Hindlimb muscle (tissue), 1 donor: ENCODE results near the gene EML1. TPM values are rescaled to one million over a fixed set of nuclear protein-coding genes. Genes with fewer than 3 reads are reported as not detected.

Source experiments
- DNase-seq: peaks from one replicate; pipeline ENCODE4 v3.0.0-alpha.2; 2013
- polyA plus RNA-seq: library from polyadenylated mRNA; unstranded; fragments of 120-200 nt; gene quantifications from one replicate; pipeline ENCODE4 v1.2.1, GENCODE V29; 2013; ENCODE audit not compliant: insufficient read length

EML1 gene
- polyA plus RNA-seq, 1 donor, result 43.2 TPM

DNA sequence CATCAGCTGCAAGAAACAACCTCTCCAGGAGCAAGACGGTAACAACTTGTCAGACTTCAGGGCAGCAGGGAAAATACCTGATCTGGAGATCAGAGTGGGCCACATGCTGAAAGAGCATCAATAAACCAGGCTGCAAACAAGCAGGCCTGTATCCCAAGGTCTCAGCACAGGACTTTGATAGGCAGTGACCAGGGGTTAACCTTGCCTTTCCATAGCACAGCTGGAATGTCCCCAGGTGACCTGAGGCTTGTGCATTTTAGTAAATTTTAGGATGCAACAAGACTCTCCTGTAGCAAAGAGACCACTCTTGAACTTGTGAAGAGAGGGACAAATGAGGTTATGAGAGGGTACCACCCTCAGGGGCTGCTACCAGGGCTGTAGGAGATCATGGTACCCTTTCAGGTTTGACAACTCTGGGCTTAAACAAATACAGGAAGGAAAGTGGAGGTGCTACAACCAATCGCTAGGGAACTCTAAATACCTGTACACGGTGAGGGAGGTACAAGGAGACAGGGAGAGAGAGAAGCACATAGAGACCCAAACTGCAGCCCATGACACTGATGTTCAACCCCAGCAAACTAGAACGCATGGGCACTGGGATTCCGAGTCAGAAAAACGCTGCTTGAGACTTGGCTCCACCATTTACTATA, 176.6 kb downstream of the EML1 start:
- DNase-seq, result no peak

DNA sequence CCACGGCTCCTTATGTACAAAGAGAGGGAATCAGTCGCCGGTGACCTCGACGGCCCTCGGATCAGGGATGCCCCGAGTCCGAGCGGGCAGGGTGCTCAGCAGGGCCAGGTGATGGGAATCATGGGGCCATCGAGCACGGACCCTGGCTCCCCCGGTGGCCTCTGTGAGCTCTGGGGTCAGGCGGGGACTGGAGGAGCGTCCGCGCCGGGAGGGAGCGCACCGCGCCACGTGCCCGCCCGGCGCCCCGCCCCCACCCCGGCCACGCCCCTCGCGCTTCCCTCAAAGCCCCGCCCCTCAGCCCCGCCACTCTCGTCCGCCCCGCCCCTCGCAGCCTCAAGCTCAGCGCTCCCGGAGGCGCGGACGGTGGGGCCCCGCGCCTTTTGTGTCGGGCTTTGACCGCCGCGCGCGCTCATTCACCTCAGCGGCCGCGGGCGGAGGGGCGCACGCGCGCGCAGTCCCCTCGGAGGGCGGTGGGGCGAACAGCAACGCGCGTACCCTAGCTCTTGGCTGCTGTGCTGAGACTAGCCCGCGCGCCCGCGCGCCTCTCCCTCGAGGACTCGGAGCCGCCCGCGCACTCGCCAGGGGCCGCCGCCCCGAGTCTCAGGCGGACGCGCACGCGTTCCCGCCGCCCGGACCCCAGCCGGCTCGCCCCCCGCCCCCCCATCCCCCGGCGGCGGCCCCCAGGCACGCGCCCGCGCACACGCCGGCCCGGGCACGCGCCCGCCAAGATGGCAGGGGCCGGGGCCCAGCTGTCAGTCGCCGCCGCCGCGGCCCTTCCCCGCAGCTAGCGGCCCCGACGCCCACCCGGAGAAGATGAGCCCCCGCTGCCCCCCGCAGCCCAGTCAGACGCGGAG, 178.1 kb downstream of the EML1 start:
- peak; percentile 85 for DNase-seq

DNA sequence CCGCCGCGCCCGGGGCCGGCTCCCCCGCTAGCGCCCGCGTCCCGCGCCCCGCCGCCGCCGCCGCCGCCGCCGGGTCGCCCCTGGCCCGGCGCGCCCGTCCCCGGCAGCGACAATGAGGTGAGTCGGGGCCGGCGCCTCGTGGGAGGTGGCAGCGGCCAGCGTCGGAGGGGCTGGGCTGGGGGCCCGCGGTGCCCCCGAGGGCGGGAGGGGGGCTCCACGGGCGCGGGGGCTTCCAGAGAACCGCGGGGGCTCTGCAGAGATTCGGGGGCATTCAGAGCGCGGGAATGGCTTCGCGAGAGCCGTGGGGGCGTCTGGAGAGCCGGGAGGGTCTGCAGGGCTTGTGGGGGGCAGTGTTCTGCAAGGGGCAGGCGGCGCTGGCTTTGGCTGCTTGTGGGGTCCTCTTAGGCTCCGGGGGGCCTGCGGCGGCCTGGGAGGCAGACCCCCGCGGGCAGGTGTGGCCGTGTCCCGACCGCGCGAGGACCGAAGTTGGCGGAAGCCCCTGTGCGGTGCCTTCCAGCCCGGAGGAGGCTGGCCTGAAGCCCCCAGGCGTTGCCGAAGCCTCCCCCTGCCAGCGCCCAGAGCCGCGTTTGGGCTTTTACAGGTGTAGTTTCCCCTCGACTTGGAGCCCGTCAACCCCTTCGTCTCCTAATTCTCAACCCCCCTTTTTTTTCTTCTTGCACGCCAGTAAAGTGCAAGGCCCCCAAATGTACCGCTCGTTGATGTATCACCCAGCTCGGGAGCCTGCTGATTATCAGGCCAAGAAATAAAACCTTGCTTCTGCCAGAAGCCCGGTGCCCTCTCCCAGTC, 178.9 kb downstream of the EML1 start:
- DNase-seq, result no peak

DNA sequence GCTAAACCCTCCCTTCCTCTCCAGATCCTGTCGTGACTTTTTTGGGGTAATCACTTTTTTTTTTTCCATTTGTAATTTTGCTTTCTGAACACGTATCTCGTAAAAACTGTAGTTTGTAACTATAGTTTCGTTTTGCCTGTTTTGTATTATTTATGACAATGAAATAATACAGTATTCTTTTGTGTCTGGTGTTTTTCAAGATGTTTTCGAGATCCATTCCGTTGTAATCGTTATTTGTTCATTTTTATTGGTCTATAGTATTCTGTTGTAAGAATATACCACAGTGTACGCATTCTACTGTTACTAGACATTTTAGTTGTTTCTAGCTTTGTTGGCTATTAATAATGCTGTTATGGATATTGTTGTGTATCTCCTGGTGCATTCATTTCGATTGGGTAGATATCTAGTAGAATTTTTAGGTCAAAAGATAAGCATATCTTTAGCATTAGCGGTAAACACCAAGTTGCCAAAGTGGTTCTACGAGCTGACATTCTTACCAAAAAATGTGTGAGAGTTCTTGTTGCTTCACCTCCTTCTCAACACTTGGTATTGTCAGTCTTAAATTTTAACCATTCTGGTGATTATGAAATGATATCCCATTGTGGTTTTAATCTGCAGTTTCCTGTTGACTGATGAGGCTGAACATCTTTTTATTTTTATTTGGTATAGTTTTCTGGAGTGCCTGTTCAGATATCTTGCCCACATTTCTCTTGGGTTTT, 179.7 kb downstream of the EML1 start:
- DNase-seq, result no peak

DNA sequence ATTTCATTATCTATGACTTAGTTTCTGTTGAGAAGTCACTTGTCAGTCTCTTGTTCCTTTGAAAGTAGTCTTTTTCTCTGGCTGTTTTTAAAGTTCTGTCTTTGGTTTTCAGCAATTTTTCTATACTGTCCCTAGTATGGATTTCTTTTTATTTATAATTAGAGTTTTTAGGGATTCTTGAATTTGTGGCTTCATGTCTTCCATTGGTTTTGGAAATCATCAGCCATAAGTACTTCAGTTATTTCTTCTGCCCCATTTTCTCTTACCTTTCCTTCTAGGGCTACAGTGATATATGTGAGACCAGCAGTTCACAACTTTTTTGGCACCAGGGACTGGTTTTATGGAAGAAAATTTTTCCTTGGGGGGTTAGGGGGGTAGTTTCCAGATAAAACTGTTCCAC, 182.0 kb downstream of the EML1 start:
- DNase-seq, result no peak

DNA sequence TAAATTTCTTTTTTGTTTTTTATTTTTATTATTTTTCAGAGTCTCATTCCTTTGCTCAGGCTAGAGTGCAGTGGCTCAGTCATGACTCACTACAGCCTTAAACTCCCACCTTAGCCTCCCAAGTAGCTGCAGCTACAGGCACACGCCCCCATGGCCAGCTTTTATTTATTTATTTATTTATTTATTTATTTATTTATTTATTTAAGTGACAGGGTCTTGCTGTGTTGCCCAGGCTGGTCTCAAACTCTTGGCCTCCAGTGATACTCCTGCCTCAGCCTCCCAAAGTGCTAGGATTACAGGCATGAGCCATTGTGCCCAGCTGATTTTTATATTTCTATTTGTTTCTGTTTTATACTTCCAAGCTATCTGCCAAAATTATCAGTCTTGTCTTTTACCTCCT, 182.8 kb downstream of the EML1 start:
- no peak for DNase-seq

DNA sequence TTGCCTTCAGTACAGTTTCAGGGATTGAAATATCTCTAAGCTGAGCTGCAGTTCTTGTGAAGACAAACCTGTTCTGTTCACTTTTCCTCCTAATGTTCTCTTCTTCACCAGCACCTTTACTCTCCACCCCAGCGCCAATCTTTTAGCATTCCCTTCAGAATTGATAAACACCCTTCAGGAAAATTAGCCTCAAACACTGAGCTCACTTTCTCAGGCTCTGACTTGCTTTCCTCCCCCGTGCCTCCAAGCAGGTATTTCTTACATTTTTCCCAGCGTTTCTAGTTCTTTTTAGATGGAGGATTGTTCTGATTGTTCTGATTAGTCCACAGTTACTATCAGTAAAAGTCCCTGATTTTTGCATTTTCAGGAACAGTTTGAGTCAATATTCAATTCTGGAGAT, 183.5 kb downstream of the EML1 start:
- no peak for DNase-seq

DNA sequence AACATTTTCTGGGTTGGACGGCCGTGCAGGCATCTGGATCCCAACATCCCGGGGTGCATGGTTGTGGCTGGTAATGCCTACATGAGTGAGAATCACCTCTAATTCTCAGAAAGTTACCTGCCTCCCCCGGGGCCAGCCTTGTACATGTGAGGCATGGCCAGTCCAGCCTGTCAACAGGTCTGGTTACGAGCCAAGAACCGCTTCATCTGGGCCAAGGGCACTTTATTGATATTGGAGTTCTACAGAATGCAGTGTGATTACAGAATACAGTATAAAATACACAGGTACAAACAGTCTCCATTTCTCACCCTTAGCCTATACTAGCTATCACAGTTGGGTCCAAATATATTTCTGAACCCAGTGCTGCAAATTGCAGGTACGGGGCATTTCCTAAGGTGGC, 187.1 kb downstream of the EML1 start:
- DNase-seq, result no peak

DNA sequence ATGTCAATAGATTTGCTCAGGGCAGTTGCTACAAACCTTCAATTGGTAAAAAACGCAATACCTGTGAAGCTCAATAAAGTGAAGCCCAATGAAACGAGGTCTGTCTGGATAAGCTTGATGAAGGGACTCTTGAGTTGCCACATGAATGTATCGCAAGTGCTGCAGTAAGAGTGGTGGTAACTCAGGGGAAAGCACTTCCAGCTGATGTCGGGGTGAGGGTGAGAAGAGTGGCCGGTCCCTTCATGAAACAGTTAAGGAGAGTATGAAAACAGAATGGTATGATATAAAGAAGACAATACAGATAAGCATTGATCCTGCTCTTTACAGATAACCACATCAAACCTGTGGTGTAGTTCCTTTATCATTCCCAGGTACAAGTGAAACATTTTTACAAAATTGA, 188.6 kb downstream of the EML1 start:
- no peak for DNase-seq

DNA sequence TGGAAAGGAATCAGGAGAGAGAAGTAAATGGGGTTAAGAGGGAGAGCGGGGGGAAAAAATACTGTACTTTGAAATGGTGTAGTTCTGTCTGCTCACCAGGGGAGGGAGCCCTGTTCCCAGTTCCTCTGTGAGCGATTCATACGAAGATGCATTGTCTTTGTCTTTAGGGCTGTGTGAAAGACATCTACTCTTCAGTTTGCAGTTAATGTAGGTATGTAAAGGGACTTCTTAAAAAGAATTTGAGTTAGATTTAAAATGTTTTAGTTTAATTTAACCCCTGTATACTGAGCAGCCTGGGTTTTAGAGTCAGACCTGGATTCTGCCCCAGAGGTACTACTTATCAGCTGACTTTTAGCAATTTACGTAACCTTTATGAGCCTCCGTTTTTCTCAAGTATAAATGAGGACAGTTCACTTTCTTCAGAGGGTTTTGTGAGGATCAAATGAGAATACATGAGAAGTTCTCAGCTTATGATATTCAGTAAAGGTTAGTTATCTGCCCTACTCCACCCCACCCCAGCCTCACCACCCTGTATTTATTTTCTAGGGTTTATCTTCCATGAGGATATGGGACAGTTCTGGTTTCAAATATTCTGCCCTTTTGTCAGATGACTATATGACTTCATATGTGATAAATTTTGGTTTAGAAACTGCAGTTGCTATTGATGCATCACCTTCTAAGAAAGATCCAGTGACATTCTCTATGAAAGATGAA, 189.5 kb downstream of the EML1 start:
- DNase-seq, result peak; percentile 73

DNA sequence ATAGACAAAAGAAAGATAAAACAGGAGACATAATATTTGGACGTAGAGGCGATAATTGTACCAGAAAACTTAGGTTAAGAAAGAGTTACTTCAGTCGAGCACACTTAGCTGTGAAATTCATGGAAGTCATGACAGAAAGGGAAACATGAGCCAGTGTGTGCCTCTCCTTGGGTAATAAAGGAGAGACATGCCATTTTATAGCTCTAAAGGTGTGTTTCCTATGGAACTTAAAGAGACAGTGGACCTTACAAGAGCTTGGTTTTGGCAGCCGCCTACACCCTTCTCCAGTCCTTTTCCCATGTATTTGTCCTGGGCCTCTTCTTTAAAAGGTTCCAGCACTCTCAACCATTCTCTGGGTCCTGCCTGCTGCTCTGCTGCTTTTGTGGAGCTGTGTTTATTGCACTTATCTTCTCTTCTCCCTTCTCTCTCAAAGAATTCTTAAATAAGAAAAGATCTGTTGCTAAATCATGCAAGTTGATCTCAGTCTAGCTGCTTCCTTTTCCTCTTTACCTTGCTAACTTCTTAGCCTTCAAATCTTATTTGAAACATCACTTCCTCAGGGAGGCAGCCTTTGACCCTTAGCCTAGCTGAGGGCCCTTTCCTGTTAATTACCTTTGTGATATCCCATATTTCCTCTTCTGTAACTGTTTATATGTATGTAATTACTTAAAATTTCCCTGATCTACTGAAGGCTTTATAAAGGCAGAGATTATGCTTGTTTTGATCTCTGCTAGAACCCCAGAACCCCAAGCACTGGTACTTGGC, 190.2 kb downstream of the EML1 start:
- no peak for DNase-seq

DNA sequence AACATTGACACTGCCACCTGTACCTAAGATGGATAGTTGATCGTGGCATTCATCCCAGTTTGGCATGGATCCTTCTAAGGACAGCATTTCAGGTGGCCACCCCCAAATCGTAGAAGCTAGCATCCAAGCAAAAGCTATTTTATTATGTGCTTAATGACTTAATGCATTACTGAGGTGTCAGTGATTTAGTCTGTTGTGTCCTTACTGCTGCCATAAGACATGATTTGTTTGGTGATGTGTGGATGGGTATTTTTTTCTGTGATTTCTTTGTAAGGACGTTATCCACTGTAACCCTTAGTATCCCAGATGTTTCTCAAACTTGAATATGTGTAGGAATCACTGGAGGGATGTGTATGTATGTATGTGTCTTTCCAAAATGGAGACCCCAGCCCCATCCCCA, 190.8 kb downstream of the EML1 start:
- no peak for DNase-seq

DNA sequence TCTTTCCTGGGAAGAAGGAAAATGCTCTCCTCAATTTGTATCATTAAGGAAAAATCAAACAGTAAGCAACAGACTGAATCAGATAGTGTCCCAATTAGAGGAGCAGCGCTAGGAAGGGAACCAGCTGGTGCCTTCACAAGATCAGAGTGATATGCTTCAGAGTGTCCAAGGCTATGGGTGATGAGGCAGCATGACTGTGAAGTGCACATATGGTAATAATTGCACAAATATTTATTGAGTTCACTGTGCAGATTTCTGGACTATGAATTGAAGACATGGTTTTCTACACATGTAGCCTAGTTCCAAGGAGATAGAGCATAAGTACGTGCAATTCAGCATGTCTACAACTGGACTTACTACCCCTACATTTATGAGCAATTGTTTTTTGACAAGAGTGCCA, 193.2 kb downstream of the EML1 start:
- DNase-seq, result no peak

DNA sequence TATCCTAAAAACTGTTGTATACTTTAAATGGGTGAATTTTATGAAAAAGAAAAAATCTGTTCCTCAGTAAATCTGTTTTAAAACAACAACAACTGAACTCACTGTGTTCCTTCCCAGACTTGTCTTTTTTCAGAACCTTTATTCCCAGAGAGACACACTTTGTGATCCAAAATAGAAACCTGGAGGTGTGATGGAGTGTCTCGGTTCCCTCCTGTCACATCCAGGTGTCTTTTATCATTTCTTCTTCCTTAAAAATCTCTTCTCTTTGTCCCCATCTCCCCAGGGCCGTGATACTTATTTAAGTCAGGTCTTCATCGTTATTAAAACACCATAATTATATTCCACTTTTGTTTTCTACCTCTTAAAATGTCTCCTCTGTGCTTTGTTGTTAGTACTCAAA, 195.8 kb downstream of the EML1 start:
- DNase-seq, result no peak

DNA sequence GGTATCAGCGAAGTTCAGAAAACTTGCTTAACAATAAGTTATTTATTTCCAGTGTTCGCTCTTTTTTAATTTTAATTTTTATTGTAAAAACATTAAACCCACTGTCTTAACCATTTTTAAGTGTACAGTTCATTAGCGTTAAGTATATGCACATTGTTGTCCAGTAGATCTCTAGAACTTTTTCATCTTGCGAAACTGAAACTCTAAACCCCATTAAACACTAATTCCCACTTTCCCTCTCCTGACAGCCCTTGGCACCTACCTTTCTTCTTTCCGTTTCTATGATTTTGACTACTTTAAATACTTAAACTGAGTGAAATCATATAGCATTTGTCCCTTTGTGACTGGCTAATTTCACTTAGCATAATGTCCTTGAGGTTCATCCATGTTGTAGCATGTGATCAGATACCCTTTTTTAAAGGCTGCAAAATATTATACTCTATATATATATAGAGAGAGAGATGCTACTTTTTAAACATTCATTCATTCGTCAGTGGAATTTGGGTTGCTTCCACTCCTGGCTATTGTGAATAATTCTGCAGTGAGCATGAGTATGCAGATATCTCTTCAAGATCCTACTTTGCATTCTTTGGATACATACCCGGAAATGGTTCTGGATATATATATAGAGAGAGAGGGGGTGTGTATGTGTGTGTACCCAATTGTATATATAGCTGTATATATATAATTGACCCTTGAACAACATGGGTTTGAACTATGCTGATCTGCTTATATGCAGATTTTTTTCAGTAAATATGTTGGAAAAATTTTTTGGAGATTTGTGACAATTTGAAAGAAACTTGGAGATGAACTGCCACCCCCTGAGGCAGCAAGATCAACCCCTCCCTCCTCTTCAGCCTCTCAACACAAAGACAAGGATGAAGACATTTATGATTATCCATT, 197.3 kb downstream of the EML1 start:
- no peak for DNase-seq

DNA sequence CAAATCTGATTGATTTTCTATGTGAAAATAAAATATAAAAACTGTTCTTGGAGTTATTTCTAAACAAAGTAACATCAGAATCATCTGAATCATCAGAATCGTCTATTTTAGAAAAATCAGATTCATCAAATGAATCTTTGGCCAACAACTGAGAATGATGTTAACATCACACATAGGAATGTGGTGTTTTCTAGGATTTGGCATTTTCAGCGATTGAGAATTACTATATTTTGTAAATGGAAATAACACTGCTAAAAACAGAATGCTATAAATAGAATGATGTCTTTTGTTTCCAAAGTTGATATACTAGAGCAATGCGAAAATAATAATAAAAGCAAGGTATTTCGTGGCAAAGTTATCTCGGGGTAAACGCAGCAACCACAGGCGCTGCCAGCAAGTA, 198.1 kb downstream of the EML1 start:
- no peak for DNase-seq
